MV-4-11 (cell line): Measurements from ENCODE around the gene ISOC1.

Source experiments
- DNase-seq: peaks from one replicate; lab custom pipeline; 2025; lab: John Stamatoyannopoulos, UW

ISOC1 gene

GRCh38 chr5:129094087-129094923 is at the start of gene ISOC1:
TSS of gene ISOC1 (plus strand) at chr5:129094749. CDS start at chr5:129094767, 18 bp downstream.
- peak; percentile 73 for DNase-seq

- DNase-seq, result no peak
These were observed 48.4 kb upstream of the ISOC1 start for GRCh38 chr5:129046151-129046550.

DNA sequence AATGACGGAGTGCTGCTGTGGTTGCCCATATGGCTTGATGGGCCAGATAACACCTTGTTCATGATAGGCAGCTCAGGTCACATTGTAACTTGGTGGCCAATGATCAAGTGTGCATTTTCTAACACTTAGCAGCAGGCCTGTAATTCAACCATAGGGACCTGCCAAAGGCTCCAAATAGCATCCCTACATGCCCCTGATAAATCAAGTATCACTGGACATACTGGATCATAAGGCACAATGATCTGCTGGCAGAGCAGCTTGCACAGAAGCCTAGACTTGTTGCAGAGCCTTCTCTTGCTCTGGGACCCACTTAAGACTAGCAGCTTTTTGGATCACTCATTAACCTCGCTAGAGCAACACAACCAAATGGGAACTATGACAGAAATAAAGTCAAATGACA is 46.0 kb upstream of the ISOC1 start:
- no peak for DNase-seq

- no peak for DNase-seq
These were observed 45.3 kb upstream of the ISOC1 start for GRCh38 chr5:129049126-129049799.

DNA sequence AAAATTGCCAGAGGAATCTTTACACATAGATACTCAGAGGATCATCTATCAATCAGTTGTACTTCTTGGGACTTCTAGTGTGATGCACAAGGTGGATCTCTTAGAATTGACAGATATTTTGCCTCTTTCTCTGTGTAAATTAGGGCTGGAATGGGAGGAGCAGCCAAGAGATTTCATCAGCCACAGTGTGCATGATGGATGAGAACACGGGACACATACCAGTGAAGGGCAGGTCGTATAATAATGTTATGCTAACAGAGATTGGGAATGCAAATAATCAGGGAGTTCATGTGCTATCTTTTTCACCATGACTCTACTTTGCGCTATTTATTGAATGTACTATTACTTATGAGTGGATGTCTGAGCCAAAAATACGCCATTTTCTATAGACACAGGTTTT is 43.3 kb upstream of the ISOC1 start:
- no peak for DNase-seq

- no peak for DNase-seq
These were observed 41.1 kb upstream of the ISOC1 start for GRCh38 chr5:129053438-129053837.

- DNase-seq, result no peak
These were observed 37.2 kb upstream of the ISOC1 start for GRCh38 chr5:129057329-129057728.

DNA sequence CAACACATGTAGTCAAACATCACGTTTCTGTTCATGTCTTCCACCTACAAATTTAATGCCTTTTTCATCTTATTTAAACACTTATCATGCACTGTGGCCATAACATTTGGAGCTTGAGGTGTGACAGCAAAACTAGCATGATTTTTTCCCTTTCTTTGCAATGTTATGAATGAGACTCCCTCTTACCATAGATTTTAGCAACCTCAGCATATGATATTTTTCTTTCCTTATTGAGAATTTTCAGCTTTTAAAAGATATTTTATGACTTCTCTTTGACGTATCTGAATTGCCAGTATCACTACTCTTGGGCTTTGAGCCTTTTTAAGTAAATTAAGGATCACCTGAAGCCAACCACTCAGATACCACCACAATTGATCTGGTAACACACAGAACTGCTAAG is 32.7 kb upstream of the ISOC1 start:
- DNase-seq, result no peak

DNA sequence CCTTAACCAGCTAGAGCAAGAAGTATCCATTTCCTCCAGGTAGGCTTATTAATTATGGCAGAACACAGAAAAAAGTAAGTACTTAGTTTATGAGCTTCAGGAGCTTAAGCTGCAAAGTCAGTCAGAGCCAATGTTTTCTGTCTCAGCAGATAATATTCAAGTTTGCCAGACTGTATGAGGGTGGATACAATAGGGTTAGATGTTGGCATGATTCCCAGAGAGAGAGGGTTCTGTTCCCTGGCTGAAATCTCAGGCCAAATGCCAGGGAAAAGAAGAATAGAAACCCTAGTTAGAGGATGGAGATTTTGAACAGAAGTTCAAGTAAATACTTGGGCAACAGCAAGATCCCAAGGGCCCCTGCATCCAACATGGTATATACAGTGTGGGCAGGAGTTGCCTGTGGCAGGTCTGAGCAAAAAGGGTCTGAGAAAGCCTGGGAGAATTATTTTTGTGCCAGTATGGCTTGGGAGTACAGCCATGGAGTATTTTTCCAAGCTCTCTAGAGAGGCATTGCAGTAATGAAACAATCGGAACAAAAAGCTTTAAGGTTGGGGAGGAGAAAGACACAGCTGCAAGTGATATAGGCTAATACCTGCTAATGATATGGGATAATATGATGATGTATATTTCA is 31.0 kb upstream of the ISOC1 start:
- no peak for DNase-seq

DNA sequence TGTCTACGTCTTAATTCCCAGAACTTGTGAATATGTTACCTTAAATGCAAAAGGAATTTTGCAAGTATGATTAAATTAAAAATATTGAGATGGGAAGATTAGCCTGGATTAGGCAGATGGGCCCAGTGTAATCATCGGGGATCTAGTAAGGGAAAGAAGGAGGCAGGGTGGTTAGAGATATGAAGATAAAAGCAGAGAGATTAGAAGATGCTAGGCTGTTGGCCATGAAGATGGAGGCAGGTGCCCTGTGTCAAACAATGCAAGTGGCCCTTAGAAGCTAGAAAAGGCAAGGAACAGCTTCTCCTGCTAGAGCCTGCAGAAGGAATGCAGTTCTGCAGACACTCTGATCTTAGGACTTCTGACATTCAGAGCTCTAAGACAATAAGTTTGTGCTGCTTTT is 28.8 kb upstream of the ISOC1 start:
- DNase-seq, result no peak

- DNase-seq, result no peak
These were observed 26.8 kb upstream of the ISOC1 start for GRCh38 chr5:129067745-129068144.

GRCh38 chr5:129069292-129069691 is 25.3 kb upstream of the ISOC1 start:
- no peak for DNase-seq

GRCh38 chr5:129073111-129073510 is 21.4 kb upstream of the ISOC1 start:
- DNase-seq, result no peak

- no peak for DNase-seq
These were observed 19.6 kb upstream of the ISOC1 start for GRCh38 chr5:129074903-129075302.

- no peak for DNase-seq
These were observed 17.0 kb upstream of the ISOC1 start for GRCh38 chr5:129077433-129078075.

- DNase-seq, result no peak
These were observed 16.3 kb upstream of the ISOC1 start for GRCh38 chr5:129078247-129078646.

GRCh38 chr5:129078660-129079059 is 15.9 kb upstream of the ISOC1 start:
- DNase-seq, result no peak

GRCh38 chr5:129079496-129079895 is 15.1 kb upstream of the ISOC1 start:
- DNase-seq, result no peak

GRCh38 chr5:129080766-129081165 is 13.8 kb upstream of the ISOC1 start:
- DNase-seq, result no peak

- no peak for DNase-seq
These were observed 12.1 kb upstream of the ISOC1 start for GRCh38 chr5:129082225-129083136.
